ENCODE measurements around the gene CDH13. TPM values are rescaled to one million over a fixed set of nuclear protein-coding genes. Genes with fewer than 3 reads are reported as not detected.

CDH13 gene
- polyA plus RNA-seq, 2 of the 4 experiments (the other 2 are of a cell fraction), result not detected

- TF ChIP-seq ZFP36 (IDR thresholded peaks at IDR 0.05; ENCODE audit: borderline replicate concordance, partially characterized antibody) (no peak), NR3C1 (IDR thresholded peaks at IDR 0.05) (no peak), ZSCAN20 (CRISPR knock-in tag; IDR thresholded peaks at IDR 0.05) (no peak), MAFK (IDR thresholded peaks at IDR 0.05; ENCODE audit: partially characterized antibody) (no peak), POLR2AphosphoS2 (conservative IDR thresholded peaks at IDR 0.05; ENCODE audit: low read length) (no peak), ELK1 (IDR thresholded peaks at IDR 0.05; ENCODE audit: low read depth, low read length) (no peak), SREBF2 (IDR thresholded peaks at IDR 0.05) (no peak), JUNB (IDR thresholded peaks at IDR 0.05) (no peak), RCOR1 (IDR thresholded peaks at IDR 0.05; ENCODE audit: low read depth, low read length) (no peak), HOXB5 (CRISPR knock-in tag; IDR thresholded peaks at IDR 0.05) (no peak), ZNF302 (CRISPR knock-in tag; IDR thresholded peaks at IDR 0.05) (no peak), NFE2L2 (conservative IDR thresholded peaks at IDR 0.05; ENCODE audit: low read length) (no peak)
- TF ChIP-seq, protein P1, sequence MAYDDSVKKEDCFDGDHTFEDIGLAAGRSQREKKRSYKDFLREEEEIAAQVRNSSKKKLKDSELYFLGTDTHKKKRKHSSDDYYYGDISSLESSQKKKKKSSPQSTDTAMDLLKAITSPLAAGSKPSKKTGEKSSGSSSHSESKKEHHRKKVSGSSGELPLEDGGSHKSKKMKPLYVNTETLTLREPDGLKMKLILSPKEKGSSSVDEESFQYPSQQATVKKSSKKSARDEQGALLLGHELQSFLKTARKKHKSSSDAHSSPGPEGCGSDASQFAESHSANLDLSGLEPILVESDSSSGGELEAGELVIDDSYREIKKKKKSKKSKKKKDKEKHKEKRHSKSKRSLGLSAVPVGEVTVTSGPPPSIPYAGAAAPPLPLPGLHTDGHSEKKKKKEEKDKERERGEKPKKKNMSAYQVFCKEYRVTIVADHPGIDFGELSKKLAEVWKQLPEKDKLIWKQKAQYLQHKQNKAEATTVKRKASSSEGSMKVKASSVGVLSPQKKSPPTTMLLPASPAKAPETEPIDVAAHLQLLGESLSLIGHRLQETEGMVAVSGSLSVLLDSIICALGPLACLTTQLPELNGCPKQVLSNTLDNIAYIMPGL (CRISPR knock-in tag; IDR thresholded peaks at IDR 0.05; ENCODE audit: borderline replicate concordance), result no peak
- TF ChIP-seq, protein P2, sequence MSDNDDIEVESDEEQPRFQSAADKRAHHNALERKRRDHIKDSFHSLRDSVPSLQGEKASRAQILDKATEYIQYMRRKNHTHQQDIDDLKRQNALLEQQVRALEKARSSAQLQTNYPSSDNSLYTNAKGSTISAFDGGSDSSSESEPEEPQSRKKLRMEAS (IDR thresholded peaks at IDR 0.05), result no peak
- Histone ChIP-seq H3K4me3 (no peak overlapping the region), H3K27ac (no peak overlapping the region), H3K4me1 (no peaks in the 10 kb centered on the region), H3K9me3 (no peaks in the 10 kb centered on the region), H3K4me2 (no peak overlapping the region)
- FAIRE-seq, result no peak
- ChIA-PET CTCF (no interaction called here), POLR2A (no interaction called here)
- ATAC-seq, result no peak
- DNase-seq (ENCODE audit: low read depth in 1 of 2, low spot score in 1 of 2), result no peak
- WGBS (ENCODE audit: missing lambda C conversion rate), result 23% methylated on average over 6 of the region's 6 CpGs
Observed at GRCh38 chr16:83102336-83102735, 475.6 kb downstream of the CDH13 start.

DNA sequence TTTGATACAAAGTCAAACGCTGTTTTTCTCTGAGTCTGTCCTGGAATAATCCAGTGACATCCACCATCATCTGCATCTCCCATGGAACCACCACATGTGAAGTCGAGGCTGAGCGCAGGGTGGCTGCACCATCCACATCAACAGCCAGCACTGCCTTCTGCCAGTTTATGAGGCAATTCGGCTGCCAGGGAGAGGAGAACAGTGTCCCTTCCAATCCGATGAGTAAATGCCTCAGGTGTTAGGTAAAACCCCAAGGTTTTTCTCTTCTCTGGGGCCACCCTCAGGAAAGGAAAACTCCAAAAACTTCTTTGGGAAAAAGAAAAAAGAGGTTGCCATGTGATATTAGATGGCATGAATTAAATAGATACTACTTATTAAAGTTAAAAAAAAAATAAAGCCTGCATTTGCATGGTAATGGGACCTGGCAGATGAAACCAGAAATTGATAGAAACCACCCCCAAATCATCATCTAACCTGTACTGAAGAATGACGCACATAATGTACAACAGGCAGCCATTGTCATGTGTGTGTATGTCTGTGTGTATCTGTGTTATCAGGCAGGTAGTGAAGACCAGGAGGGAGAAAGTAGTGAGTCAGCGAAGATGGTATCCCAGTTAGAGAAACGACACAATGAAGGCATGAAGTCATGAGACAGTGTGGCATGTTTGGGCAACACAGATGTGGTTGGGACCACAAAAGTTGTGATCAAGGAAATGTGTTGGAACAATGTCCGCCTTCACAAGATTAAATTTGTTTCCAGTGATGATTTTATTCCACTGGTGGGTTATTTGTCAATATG, 478.7 kb downstream of the CDH13 start:
- WGBS (ENCODE audit: missing lambda C conversion rate), result 29% methylated on average over 9 of the region's 9 CpGs
- DNase-seq (ENCODE audit: low read depth in 1 of 2, low spot score in 1 of 2) (no peak), ATAC-seq (no peak), FAIRE-seq (no peak)
- TF ChIP-seq TFCP2L1 (CRISPR knock-in tag; IDR thresholded peaks at IDR 0.05), result no peak
- Histone ChIP-seq H3K4me2 (no peak overlapping the region), H3K4me3 (no peak overlapping the region), H3K27ac (no peak overlapping the region), H3K4me1 (no peaks in the 10 kb centered on the region), H3K9me3 (no peaks in the 10 kb centered on the region)
- POLR2A ChIA-PET, result no interaction called here
- CTCF ChIA-PET, result no interaction called here

DNA sequence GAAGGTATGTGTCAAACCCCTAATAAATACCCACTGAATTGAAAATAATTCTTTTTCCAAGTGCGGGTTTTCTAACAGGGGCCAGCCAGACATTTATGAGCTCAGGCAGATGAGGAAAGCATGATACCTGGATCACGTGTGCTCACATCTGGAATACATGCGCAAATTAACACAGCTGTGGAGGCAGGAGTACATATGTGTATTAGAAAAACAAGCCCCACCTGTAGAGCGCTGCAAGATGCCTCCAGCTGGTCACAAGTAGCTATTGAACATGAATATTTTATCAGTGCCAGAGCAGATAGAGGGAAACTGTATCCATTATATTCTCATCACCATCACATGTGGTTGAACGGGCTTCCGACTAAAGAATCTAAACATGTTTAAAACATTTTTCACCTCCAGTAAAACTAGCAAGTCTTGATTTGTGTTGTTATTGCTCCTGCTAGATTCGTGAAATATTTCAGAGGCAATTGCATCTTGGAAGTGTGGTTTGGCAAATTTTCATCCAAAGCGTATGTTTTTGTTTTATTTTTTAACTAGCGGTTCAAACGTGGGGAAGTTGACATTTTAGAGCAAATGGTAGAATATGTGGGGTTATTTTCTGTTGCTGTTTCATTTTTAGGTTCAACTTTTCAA, 482.8 kb downstream of the CDH13 start:
- no peak overlapping the region for H3K4me3 ChIP-seq
- FAIRE-seq (no peak), DNase-seq (ENCODE audit: low read depth in 1 of 2, low spot score in 1 of 2) (no peak), ATAC-seq (no peak)
- POLR2A ChIA-PET, result no interaction called here
- no peaks in the 10 kb centered on the region for H3K9me3 ChIP-seq
- CTCF ChIA-PET, result no interaction called here
- TF ChIP-seq, protein P3, sequence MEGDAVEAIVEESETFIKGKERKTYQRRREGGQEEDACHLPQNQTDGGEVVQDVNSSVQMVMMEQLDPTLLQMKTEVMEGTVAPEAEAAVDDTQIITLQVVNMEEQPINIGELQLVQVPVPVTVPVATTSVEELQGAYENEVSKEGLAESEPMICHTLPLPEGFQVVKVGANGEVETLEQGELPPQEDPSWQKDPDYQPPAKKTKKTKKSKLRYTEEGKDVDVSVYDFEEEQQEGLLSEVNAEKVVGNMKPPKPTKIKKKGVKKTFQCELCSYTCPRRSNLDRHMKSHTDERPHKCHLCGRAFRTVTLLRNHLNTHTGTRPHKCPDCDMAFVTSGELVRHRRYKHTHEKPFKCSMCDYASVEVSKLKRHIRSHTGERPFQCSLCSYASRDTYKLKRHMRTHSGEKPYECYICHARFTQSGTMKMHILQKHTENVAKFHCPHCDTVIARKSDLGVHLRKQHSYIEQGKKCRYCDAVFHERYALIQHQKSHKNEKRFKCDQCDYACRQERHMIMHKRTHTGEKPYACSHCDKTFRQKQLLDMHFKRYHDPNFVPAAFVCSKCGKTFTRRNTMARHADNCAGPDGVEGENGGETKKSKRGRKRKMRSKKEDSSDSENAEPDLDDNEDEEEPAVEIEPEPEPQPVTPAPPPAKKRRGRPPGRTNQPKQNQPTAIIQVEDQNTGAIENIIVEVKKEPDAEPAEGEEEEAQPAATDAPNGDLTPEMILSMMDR (IDR thresholded peaks at IDR 0.05), result no peak
- no peak for TF ChIP-seq TP53 (CRISPR knock-in tag; IDR thresholded peaks at IDR 0.05)
- no peak for TF ChIP-seq CEBPB (IDR thresholded peaks at IDR 0.05)
- TF ChIP-seq KDM5A (IDR thresholded peaks at IDR 0.05), result no peak
- no peak for TF ChIP-seq NR3C1 (IDR thresholded peaks at IDR 0.05)
- no peak for TF ChIP-seq POLR2A (IDR thresholded peaks at IDR 0.05; ENCODE audit: low read length)
- no peak for TF ChIP-seq EHMT2 (IDR thresholded peaks at IDR 0.05; ENCODE audit: low read depth)
- no peak for TF ChIP-seq HOXA7 (CRISPR knock-in tag; IDR thresholded peaks at IDR 0.05)
- TF ChIP-seq SREBF2 (IDR thresholded peaks at IDR 0.05), result no peak
- no peak for TF ChIP-seq RFX5 (IDR thresholded peaks at IDR 0.05)
- TF ChIP-seq FOXS1 (CRISPR knock-in tag; IDR thresholded peaks at IDR 0.05), result no peak
- no peak for TF ChIP-seq FOSB (CRISPR knock-in tag; IDR thresholded peaks at IDR 0.05)
- no peak overlapping the region for H3K27ac ChIP-seq
- 12% methylated on average over 10 of the region's 10 CpGs for WGBS (ENCODE audit: missing lambda C conversion rate)
- no peak overlapping the region for H3K4me2 ChIP-seq
- H3K4me1 ChIP-seq, result no peaks in the 10 kb centered on the region
